NCI-H69 (cell line): Measurements from ENCODE around the gene APOL2.
"Not testable (repeated sequence)": the region's sequence is repeated elsewhere in the genome, so short reads cannot be mapped to it uniquely, and the experiment has no call there.

Source experiments
- DNase-seq: peaks from one replicate; lab custom pipeline; 2025; lab: John Stamatoyannopoulos, UW

APOL2 gene

GRCh38 chr22:36262307-36262706 is 23.0 kb upstream of the APOL2 start:
- DNase-seq: not testable (repeated sequence)

- DNase-seq: peak; percentile 26
Measured at GRCh38 chr22:36261675-36262074, 22.3 kb upstream of the APOL2 start.

- DNase-seq: no peak
Measured at GRCh38 chr22:36259615-36260300, 20.4 kb upstream of the APOL2 start.

GRCh38 chr22:36258701-36259614 is 19.6 kb upstream of the APOL2 start:
- peak; percentile 43 for DNase-seq

- DNase-seq: peak; percentile 31
Measured at GRCh38 chr22:36257948-36258670, 18.8 kb upstream of the APOL2 start.

GRCh38 chr22:36257308-36257707 is 18.0 kb upstream of the APOL2 start:
- DNase-seq: no peak

GRCh38 chr22:36256478-36256877 is 17.2 kb upstream of the APOL2 start:
- DNase-seq: no peak

GRCh38 chr22:36255572-36255971 is 16.2 kb upstream of the APOL2 start:
- DNase-seq: not testable (repeated sequence)

GRCh38 chr22:36253523-36254490 is 14.5 kb upstream of the APOL2 start:
- peak; percentile 82 for DNase-seq

GRCh38 chr22:36252754-36253522 is 13.6 kb upstream of the APOL2 start, which contains the start of gene APOL1:
Gene APOL1 (plus strand): TSS chr22:36253133. CDS start chr22:36254956, 1,823 bp downstream.
- no peak for DNase-seq

GRCh38 chr22:36251979-36252608 is 12.8 kb upstream of the APOL2 start:
- DNase-seq: not testable (repeated sequence)

- not testable (repeated sequence) for DNase-seq
Measured at GRCh38 chr22:36250292-36250960, 11.1 kb upstream of the APOL2 start.

- DNase-seq: no peak
Measured at GRCh38 chr22:36249160-36249559, 9.8 kb upstream of the APOL2 start.

GRCh38 chr22:36247955-36248354 is 8.6 kb upstream of the APOL2 start:
- DNase-seq: no peak

- DNase-seq: no peak
Measured at GRCh38 chr22:36246718-36247117, 7.4 kb upstream of the APOL2 start.

GRCh38 chr22:36245805-36246356 is 6.6 kb upstream of the APOL2 start:
- no peak for DNase-seq

GRCh38 chr22:36244522-36245391 is 5.4 kb upstream of the APOL2 start:
- DNase-seq: peak; percentile 14

GRCh38 chr22:36243986-36244385 is 4.7 kb upstream of the APOL2 start:
- DNase-seq: no peak
